Measurements from ENCODE around the gene SMNDC1.

Gene SMNDC1

DNA sequence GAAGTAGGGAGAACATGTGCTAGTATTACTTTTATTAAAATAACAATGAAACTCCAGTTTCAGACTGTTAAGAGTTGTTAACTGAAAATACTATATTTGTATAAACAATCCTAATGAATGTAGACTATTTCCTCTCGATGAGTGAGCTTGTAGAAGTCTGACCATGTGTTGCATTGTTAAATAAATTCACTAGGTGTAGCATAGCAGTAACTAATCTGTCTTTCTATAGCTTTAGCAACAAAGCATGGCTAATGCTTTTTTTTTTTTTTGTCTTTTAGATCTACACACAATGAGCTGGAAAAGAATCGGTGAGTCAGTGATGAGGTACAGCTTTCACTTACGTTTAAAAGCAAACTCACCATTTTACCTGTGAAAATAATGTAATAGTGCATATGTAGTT is 60.2 kb downstream of the SMNDC1 start:
- no peak for DNase-seq

DNA sequence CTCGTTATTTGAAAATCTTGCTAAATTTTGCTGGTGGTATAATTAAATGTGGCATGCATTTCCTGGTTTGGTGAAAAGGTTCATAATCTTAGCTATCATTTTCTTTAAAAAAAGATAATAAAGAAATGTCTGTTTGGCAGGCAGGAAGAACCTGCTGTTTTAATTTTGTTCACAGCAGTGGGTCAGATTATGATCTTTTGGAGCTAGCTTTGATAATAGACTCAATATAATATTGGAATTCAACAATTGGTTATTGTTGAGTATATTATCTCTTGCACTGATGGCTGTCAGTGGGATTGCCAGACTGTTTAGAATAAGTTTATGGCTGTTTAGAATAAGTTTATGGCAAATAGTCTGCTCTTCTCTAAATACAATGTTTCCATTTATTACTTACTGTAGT is 62.2 kb downstream of the SMNDC1 start:
- no peak for DNase-seq

DNA sequence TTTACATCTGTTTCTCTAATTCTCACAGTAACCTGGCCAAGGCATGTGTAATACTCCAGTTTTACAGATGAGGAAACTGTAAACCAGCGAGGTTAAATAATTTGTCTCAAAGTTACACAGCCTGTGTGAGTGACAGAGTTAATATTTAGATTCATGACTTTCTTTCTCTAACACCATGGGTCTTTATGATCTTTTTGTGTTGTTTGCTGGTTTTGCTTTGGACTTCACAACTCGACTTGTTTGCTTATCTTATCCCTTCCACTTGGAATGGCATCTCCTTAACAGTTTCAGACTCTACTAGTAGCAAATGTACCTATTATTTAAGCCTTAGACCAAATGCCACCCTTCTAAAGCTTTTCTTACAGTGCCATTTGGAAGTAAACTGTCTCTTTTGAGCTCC is 62.9 kb downstream of the SMNDC1 start:
- no peak for DNase-seq

DNA sequence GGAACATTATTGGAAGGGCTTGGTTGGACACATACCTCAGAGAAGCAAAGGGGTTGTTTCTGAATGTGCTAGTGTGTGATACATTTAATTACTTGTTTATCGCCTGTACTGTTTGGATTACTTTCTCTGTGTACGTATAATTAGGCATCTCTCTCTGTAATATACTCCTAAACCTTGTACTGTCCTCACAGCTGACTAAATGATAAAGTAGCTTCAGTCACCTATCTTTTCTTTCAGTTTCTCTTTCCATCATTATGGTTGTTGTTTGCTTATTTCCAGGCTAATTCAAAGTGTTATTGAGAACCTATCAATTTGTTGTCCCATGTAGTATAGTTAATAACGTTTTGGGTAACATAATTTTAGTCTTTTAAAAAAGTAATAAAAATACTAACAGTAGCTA is 63.3 kb downstream of the SMNDC1 start:
- no peak for DNase-seq
